BLaER1 (cell line): ENCODE measurements around the gene USP40.

ENCODE experiments used
- H3K27ac ChIP-seq: shearing (Covaris generic); formaldehyde crosslinking; 2 replicates; pipeline ENCODE4 v1.8.1; 2022
- H3K27me3 ChIP-seq: shearing (Covaris generic); formaldehyde crosslinking; 2 replicates; pipeline ENCODE4 v1.8.1; 2022
- H3K36me3 ChIP-seq: shearing (Covaris generic); formaldehyde crosslinking; 2 replicates; pipeline ENCODE4 v1.8.1; 2022
- H3K4me1 ChIP-seq: shearing (Covaris generic); formaldehyde crosslinking; 2 replicates; pipeline ENCODE4 v1.8.1; 2022
- H3K4me2 ChIP-seq: shearing (Covaris generic); formaldehyde crosslinking; 2 replicates; pipeline ENCODE4 v1.8.1; 2022
- H3K4me3 ChIP-seq: shearing (Covaris generic); formaldehyde crosslinking; 2 replicates; pipeline ENCODE4 v1.8.1; 2022
- H3K9ac ChIP-seq: shearing (Covaris generic); formaldehyde crosslinking; 2 replicates; pipeline ENCODE4 v1.8.1; 2022
- H3K9me3 ChIP-seq: shearing (Covaris generic); formaldehyde crosslinking; 2 replicates; pipeline ENCODE4 v1.8.1; 2022
- H4K20me1 ChIP-seq: shearing (Covaris generic); formaldehyde crosslinking; 2 replicates; pipeline ENCODE4 v1.8.1; 2022
- Cebpa-rat ChIP-seq: shearing (Covaris generic); IDR thresholded peaks from 2 replicates; pipeline ENCODE4 v1.8.1; 2022

USP40 gene

GRCh38 chr2:233479616-233480489, 86.7 kb downstream of the USP40 start:
- no peak for TF ChIP-seq Cebpa-rat
- no peaks in the 10 kb centered on the region for H3K9me3 ChIP-seq
- peaks cover 17% of the 10 kb centered on the region for H3K4me1 ChIP-seq
- H3K36me3 ChIP-seq = peaks cover 64% of the 10 kb centered on the region
- no peaks in the 10 kb centered on the region for H3K27me3 ChIP-seq
- peak overlapping the region; percentile 21; the same call in 1 of the 2 replicates for H3K4me2 ChIP-seq
- no peak overlapping the region for H3K9ac ChIP-seq
- no peak overlapping the region for H3K4me3 ChIP-seq
- H4K20me1 ChIP-seq = peaks cover 30% of the 10 kb centered on the region; the same call in 1 of the 2 replicates
- peak overlapping the region; percentile 50 for H3K27ac ChIP-seq

- H4K20me1 ChIP-seq = peaks cover 50% of the 10 kb centered on the region
- no peak overlapping the region for H3K4me2 ChIP-seq
- no peak for TF ChIP-seq Cebpa-rat
- no peaks in the 10 kb centered on the region for H3K9me3 ChIP-seq
- no peak overlapping the region for H3K27ac ChIP-seq
- no peak overlapping the region for H3K4me3 ChIP-seq
- no peak overlapping the region for H3K9ac ChIP-seq
- H3K4me1 ChIP-seq = peaks cover 22% of the 10 kb centered on the region
- no peaks in the 10 kb centered on the region for H3K27me3 ChIP-seq
- H3K36me3 ChIP-seq = peaks cover 65% of the 10 kb centered on the region
These were observed 88.8 kb downstream of the USP40 start for GRCh38 chr2:233477548-233478433.

GRCh38 chr2:233476651-233477547, 89.7 kb downstream of the USP40 start:
- no peaks in the 10 kb centered on the region for H3K27me3 ChIP-seq
- TF ChIP-seq Cebpa-rat = no peak
- no peak overlapping the region for H3K4me2 ChIP-seq
- H3K9ac ChIP-seq = no peak overlapping the region
- H4K20me1 ChIP-seq = peaks cover 59% of the 10 kb centered on the region
- H3K9me3 ChIP-seq = no peaks in the 10 kb centered on the region
- H3K27ac ChIP-seq = no peak overlapping the region
- H3K4me3 ChIP-seq = no peak overlapping the region
- peaks cover 22% of the 10 kb centered on the region for H3K4me1 ChIP-seq
- H3K36me3 ChIP-seq = peaks cover 65% of the 10 kb centered on the region

GRCh38 chr2:233476063-233476410, 90.5 kb downstream of the USP40 start:
- no peak overlapping the region for H3K27ac ChIP-seq
- no peak overlapping the region for H3K4me2 ChIP-seq
- H3K4me1 ChIP-seq = peaks cover 22% of the 10 kb centered on the region
- H3K4me3 ChIP-seq = no peak overlapping the region
- TF ChIP-seq Cebpa-rat = no peak
- H3K9ac ChIP-seq = no peak overlapping the region
- H3K27me3 ChIP-seq = no peaks in the 10 kb centered on the region
- H3K9me3 ChIP-seq = no peaks in the 10 kb centered on the region
- peaks cover 67% of the 10 kb centered on the region for H3K36me3 ChIP-seq
- H4K20me1 ChIP-seq = peaks cover 66% of the 10 kb centered on the region

GRCh38 chr2:233474308-233475160, 92.0 kb downstream of the USP40 start:
- no peak overlapping the region for H3K9ac ChIP-seq
- H3K36me3 ChIP-seq = peaks cover 78% of the 10 kb centered on the region
- H3K4me1 ChIP-seq = peaks cover 8% of the 10 kb centered on the region
- no peaks in the 10 kb centered on the region for H3K27me3 ChIP-seq
- no peak overlapping the region for H3K4me2 ChIP-seq
- H3K4me3 ChIP-seq = no peak overlapping the region
- H4K20me1 ChIP-seq = peaks cover 81% of the 10 kb centered on the region
- TF ChIP-seq Cebpa-rat = no peak
- no peaks in the 10 kb centered on the region for H3K9me3 ChIP-seq
- no peak overlapping the region for H3K27ac ChIP-seq

- Histone ChIP-seq H3K4me1 (0 out of 2 replicates have a peak, but pooled peaks cover 6% of the 10 kb centered on the region), H3K4me3 (no peak overlapping the region), H3K9ac (no peak overlapping the region), H3K4me2 (no peak overlapping the region), H3K27me3 (no peaks in the 10 kb centered on the region), H3K27ac (no peak overlapping the region), H4K20me1 (peaks cover 88% of the 10 kb centered on the region), H3K9me3 (no peaks in the 10 kb centered on the region), H3K36me3 (peaks cover 81% of the 10 kb centered on the region)
- TF ChIP-seq Cebpa-rat = no peak
These were observed 92.7 kb downstream of the USP40 start for GRCh38 chr2:233473878-233474277.

GRCh38 chr2:233473386-233473791, 93.2 kb downstream of the USP40 start:
- peaks cover 81% of the 10 kb centered on the region for H3K36me3 ChIP-seq
- no peaks in the 10 kb centered on the region for H3K27me3 ChIP-seq
- H3K4me1 ChIP-seq = 0 out of 2 replicates have a peak, but pooled peaks cover 6% of the 10 kb centered on the region
- H4K20me1 ChIP-seq = peaks cover 93% of the 10 kb centered on the region
- H3K27ac ChIP-seq = no peak overlapping the region
- H3K9me3 ChIP-seq = no peaks in the 10 kb centered on the region
- no peak overlapping the region for H3K4me3 ChIP-seq
- no peak overlapping the region for H3K9ac ChIP-seq
- TF ChIP-seq Cebpa-rat = no peak
- no peak overlapping the region for H3K4me2 ChIP-seq

- H3K4me2 ChIP-seq = no peak overlapping the region
- 0 out of 2 replicates have a peak, but pooled peaks cover 6% of the 10 kb centered on the region for H3K4me1 ChIP-seq
- peaks cover 98% of the 10 kb centered on the region for H4K20me1 ChIP-seq
- H3K27me3 ChIP-seq = no peaks in the 10 kb centered on the region
- H3K4me3 ChIP-seq = no peak overlapping the region
- H3K27ac ChIP-seq = no peak overlapping the region
- peaks cover 81% of the 10 kb centered on the region for H3K36me3 ChIP-seq
- H3K9ac ChIP-seq = no peak overlapping the region
- no peaks in the 10 kb centered on the region for H3K9me3 ChIP-seq
- no peak for TF ChIP-seq Cebpa-rat
These were observed 95.1 kb downstream of the USP40 start for GRCh38 chr2:233471291-233472035.
